Activated naive CD4-positive, alpha-beta T cell treated with anti-CD3 and anti-CD28 coated beads, Interleukin-2, amount 10 ng/mL, durations not matched to agents 7 days and 5 days (primary cell): ENCODE data around the gene PPP1R37.
"Not testable (repeated sequence)": the region's sequence is repeated elsewhere in the genome, so short reads cannot be mapped to it uniquely, and the experiment has no call there.

Experiments used
- CTCF ChIA-PET: fragments of 350-600 bp; sonication (Branson Sonifier 250); formaldehyde crosslinking; loops from one replicate; lab custom pipeline; 2021; ENCODE audit warnings: antibody characterized with exemption; lab: Charles Lee
- DNase-seq: peaks from one replicate; pipeline ENCODE4 v3.0.0-alpha.2; 2020
- H3K27ac Mint-ChIP-seq: one replicate; pipeline ENCODE4 v1.8.0; 2021; ENCODE audit warnings: mild to moderate bottlenecking, moderate library complexity, mixed read lengths
- H3K27me3 Mint-ChIP-seq: one replicate; pipeline ENCODE4 v1.8.0; 2021; ENCODE audit warnings: mild to moderate bottlenecking, mixed read lengths
- H3K36me3 Mint-ChIP-seq: one replicate; pipeline ENCODE4 v1.8.0; 2021; ENCODE audit warnings: mixed read lengths
- H3K4me1 Mint-ChIP-seq: one replicate; pipeline ENCODE4 v1.8.0; 2021; ENCODE audit warnings: mixed read lengths
- H3K4me3 Mint-ChIP-seq: one replicate; pipeline ENCODE4 v1.8.0; 2021; ENCODE audit warnings: mild to moderate bottlenecking, moderate library complexity, mixed read lengths
- H3K9me3 Mint-ChIP-seq: one replicate; pipeline ENCODE4 v1.8.0; 2021; ENCODE audit warnings: mixed read lengths

The PPP1R37 gene

DNA sequence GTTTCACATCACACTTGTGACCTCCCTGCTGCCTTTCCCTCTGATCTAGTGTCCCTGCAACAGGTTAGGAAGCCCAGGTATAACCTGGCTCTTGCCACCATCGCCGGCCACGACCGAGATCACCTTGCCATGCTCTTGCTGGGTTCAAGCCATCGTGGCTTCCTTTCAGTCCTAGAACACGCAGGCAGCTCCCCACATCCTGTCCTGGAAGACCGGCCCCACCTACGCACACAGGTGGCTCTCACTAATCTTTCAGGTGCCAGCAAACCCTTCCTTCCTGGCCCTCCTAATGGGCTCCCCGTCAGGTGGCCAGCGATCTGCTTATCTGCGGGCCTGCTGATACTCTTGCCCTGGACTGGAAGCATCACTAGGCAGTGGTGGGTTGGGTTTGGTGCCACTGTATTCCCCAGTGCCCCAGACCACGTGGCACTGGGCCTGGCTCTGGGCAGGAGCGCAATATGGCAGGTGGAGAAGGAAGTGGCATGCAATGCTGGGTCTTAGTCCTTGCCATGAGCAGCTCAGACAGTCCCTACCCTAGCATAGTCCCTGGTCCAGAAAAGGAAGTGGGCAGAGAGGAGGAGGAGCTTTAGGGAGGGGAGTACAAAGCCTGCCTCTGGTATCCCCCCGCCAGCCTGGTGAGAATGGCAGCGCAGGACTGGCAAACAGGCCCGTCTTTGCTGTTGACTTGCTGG is 11.8 kb downstream of the PPP1R37 start:
- DNase-seq = peak; percentile 38
- H3K36me3 Mint-ChIP-seq = no peaks in the 10 kb centered on the region
- no peaks in the 10 kb centered on the region for H3K27me3 Mint-ChIP-seq
- peak overlapping the region; percentile 76 for H3K27ac Mint-ChIP-seq
- H3K9me3 Mint-ChIP-seq = no peaks in the 10 kb centered on the region
- H3K4me1 Mint-ChIP-seq = peaks cover 36% of the 10 kb centered on the region
- H3K4me3 Mint-ChIP-seq = peak overlapping the region; percentile 16
- CTCF ChIA-PET = interaction anchor here (1.8 kb wide), 1 partner anchor 83 kb away, joined by 9 read pairs; no protein-coding TSS in a partner anchor

DNA sequence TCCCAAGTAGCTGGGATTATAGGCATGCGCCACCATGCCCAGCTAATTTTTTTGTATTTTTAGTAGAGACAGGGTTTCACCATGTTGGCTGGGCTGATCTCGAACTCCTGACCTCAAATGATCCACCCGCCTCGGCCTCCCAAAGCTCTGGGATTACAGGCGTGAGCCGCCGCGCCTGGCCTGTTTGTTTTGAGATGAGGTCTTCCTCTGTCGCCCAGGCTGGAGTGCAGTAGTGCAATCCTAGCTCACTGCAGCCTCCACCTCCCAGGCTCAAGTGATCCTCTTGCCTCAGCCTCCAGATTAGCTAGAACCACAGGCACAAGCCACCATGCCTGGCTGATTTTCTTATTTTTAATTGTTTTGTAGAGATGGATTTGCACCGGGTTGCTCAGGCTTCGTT is 13.4 kb downstream of the PPP1R37 start:
- DNase-seq, CTCF ChIA-PET, H3K27ac Mint-ChIP-seq, H3K36me3 Mint-ChIP-seq, H3K27me3 Mint-ChIP-seq, H3K4me3 Mint-ChIP-seq, H3K9me3 Mint-ChIP-seq: not testable (repeated sequence)
- peaks cover 33% of the 10 kb centered on the region for H3K4me1 Mint-ChIP-seq

DNA sequence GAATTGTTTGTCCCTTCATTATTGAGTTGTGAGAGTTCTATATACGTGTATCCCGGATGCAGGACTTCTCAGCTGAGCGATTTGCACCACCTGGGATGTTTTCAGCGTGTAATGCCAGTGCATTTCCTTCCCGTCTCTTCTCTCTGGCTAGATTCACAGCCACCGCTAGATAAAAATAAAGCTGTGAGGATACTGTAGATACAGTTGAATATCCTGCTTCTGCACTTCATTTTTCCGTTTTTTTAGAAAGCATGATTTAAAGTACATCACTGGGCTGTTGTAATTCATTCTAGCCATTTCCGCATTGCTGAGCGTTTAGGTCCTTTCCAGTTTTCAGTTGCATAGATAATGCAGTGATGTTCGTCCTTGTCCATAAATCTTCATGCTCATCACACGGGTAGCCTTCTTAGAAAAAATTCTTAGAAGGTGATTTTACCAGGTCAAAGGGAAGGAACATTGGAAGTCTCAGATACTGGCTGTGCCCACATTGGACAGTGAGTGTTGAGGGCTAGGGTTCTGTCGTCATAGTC is 14.7 kb downstream of the PPP1R37 start:
- Mint-ChIP-seq H3K9me3 (no peaks in the 10 kb centered on the region), H3K4me3 (no peak overlapping the region), H3K27ac (no peak overlapping the region), H3K4me1 (peaks cover 28% of the 10 kb centered on the region), H3K27me3 (no peaks in the 10 kb centered on the region), H3K36me3 (no peaks in the 10 kb centered on the region)
- CTCF ChIA-PET = interaction anchor here (1.0 kb wide), 1 partner anchor 79 kb away, joined by 3 read pairs; no protein-coding TSS in a partner anchor
- no peak for DNase-seq

GRCh38 chr19:45110851-45111266 is 17.9 kb downstream of the PPP1R37 start:
- no peak overlapping the region for H3K4me3 Mint-ChIP-seq
- no peak overlapping the region for H3K27ac Mint-ChIP-seq
- no peaks in the 10 kb centered on the region for H3K27me3 Mint-ChIP-seq

DNA sequence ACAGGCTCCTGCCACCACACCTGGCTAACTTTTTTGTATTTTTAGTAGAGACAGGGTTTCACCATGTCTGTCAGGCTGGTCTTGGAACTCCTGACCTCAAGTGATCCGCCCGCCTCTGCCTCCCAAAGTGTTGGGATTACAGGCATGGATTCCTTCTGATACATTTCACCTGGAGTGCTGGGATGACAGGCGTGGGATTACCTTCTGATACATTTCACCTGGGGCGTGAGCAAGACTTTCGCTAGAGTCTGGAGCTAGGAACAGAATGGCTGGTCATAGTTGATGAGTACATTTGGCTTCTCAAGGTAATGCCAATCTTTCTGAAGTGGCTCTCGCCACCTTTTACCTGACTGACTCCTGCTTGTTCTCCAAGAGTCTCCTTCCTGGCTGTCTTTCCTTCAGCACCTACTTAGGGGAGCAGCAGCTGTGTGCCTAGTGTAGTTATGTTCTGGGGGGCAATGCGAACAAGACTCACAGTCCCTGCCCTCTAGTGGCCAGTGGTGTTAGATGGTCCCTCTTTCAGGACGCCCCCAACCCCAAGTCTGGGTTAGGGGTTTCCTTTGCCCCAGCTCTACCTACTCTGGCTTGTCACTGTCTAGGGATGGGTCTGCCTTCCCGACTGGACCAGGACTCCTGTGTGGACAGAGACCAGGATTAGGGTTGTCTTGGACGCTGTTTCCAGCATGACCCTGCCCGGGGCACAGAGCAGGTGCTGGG is 19.3 kb downstream of the PPP1R37 start:
- no peak overlapping the region for H3K4me3 Mint-ChIP-seq
- no peaks in the 10 kb centered on the region for H3K27me3 Mint-ChIP-seq
- H3K9me3 Mint-ChIP-seq = no peaks in the 10 kb centered on the region
- CTCF ChIA-PET = interaction anchor here (1.2 to 1.7 kb wide), 2 partner anchors 9 to 13 kb away, joined by 5 read pairs; no protein-coding TSS in a partner anchor
- H3K4me1 Mint-ChIP-seq = peaks cover 23% of the 10 kb centered on the region
- H3K36me3 Mint-ChIP-seq = no peaks in the 10 kb centered on the region
- no peak for DNase-seq
- no peak overlapping the region for H3K27ac Mint-ChIP-seq

More at GRCh38 chr19:45110851-45111266, 17.9 kb downstream of the PPP1R37 start:
- Mint-ChIP-seq H3K36me3 (no peaks in the 10 kb centered on the region), H3K4me1 (peaks cover 9% of the 10 kb centered on the region), H3K9me3 (no peaks in the 10 kb centered on the region)
- no peak for DNase-seq
- CTCF ChIA-PET = interaction anchor here (0.7 kb wide), 1 partner anchor 18 kb away, joined by 3 read pairs; no protein-coding TSS in a partner anchor

DNA sequence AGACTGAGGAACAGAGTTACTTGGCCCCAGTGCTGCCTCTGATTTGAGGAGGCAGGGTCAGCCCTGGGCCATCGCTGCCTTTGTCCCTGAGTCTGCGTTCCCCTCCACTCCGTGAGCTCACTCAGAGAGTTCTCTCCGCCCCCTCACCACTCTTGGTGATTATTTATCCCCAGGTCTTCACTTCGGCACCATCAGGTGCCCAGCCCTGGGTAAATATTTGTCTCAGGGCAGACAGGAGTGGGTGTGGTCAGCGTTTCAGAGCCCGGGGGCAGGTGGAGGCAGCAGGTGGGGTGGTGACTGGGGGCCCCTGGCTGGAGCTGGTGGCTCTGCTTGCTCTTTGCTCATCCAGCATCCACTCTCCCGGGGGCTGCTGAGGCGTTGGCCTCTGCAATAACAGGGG is 20.6 kb downstream of the PPP1R37 start:
- CTCF ChIA-PET = interaction anchor here (1.2 kb wide), 1 partner anchor 12 kb away, joined by 5 read pairs; no protein-coding TSS in a partner anchor
- peaks cover 35% of the 10 kb centered on the region for H3K4me1 Mint-ChIP-seq
- H3K9me3 Mint-ChIP-seq = no peaks in the 10 kb centered on the region
- no peak for DNase-seq
- no peaks in the 10 kb centered on the region for H3K27me3 Mint-ChIP-seq
- no peaks in the 10 kb centered on the region for H3K36me3 Mint-ChIP-seq
- no peak overlapping the region for H3K27ac Mint-ChIP-seq
- no peak overlapping the region for H3K4me3 Mint-ChIP-seq

DNA sequence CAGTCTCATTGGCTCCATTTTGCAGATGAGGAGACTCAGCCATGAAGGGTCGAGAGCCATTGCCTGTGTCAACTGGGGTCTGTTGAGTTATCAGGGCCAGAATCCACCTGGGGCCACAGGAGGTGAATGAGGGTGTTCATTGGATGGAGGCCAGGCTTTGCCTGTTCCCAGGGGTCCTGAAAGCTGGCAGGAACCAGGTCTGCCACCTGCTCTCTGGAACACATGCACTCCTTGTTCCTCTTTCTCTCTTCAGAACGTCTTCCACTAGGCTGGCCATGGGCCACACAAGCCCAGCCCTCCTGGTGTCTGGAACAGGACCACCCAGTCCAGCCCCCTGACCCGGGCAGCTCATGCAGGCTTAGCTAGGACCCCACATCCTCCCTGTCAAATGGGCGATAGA is 21.1 kb downstream of the PPP1R37 start:
- DNase-seq = no peak
- Mint-ChIP-seq H3K9me3 (no peaks in the 10 kb centered on the region), H3K36me3 (no peaks in the 10 kb centered on the region), H3K27ac (no peak overlapping the region), H3K27me3 (no peaks in the 10 kb centered on the region), H3K4me1 (peaks cover 40% of the 10 kb centered on the region), H3K4me3 (no peak overlapping the region)
- CTCF ChIA-PET = no interaction called here

GRCh38 chr19:45115809-45116615 is 23.0 kb downstream of the PPP1R37 start:
- Mint-ChIP-seq H3K4me1 (peaks cover 56% of the 10 kb centered on the region), H3K27ac (no peak overlapping the region), H3K27me3 (no peaks in the 10 kb centered on the region), H3K9me3 (no peaks in the 10 kb centered on the region), H3K36me3 (no peaks in the 10 kb centered on the region), H3K4me3 (no peak overlapping the region)
- DNase-seq = no peak
- CTCF ChIA-PET = interaction anchor here (1.2 kb wide), 1 partner anchor 9 kb away, joined by 4 read pairs; no protein-coding TSS in a partner anchor

GRCh38 chr19:45117167-45117594 is 24.2 kb downstream of the PPP1R37 start:
- CTCF ChIA-PET = interaction anchor here (1.2 kb wide), 1 partner anchor 8 kb away, joined by 4 read pairs; no protein-coding TSS in a partner anchor
- Mint-ChIP-seq H3K4me1 (peaks cover 66% of the 10 kb centered on the region), H3K36me3 (no peaks in the 10 kb centered on the region), H3K27ac (peak overlapping the region; percentile 82), H3K9me3 (no peaks in the 10 kb centered on the region), H3K4me3 (no peak overlapping the region), H3K27me3 (no peaks in the 10 kb centered on the region)
- DNase-seq = peak; percentile 62

GRCh38 chr19:45117671-45118070 is 24.7 kb downstream of the PPP1R37 start:
- Mint-ChIP-seq H3K9me3 (no peaks in the 10 kb centered on the region), H3K36me3 (no peaks in the 10 kb centered on the region), H3K4me1 (peaks cover 69% of the 10 kb centered on the region), H3K4me3 (no peak overlapping the region), H3K27ac (peak overlapping the region; percentile 58), H3K27me3 (no peaks in the 10 kb centered on the region)
- no peak for DNase-seq
- CTCF ChIA-PET = interaction anchor here (1.2 to 1.3 kb wide), 2 partner anchors 8 to 31 kb away, joined by 4 read pairs; no protein-coding TSS in a partner anchor

DNA sequence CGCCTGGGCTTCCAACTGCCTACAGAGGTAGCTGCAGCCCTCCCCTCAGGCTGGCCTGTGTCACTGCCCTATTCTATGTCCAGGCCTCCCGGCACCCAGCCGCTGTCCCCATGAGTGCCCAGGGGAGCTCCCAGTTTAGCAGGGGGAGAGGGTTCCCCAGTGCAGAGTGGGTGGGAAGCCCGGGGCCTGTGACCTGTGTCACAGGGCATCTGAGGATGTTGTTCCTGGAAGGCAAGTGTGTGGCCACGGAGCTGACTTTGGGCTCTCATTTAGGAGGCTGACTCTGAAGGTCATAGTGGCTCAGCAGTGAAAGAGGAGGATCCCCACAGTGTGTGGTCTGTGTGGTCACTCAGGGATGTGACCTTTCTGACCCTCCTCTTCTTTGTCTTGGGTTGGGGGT is 25.1 kb downstream of the PPP1R37 start:
- no peaks in the 10 kb centered on the region for H3K27me3 Mint-ChIP-seq
- CTCF ChIA-PET = interaction anchor here (0.9 to 1.3 kb wide), 2 partner anchors 9 to 31 kb away, joined by 3 to 4 read pairs; no protein-coding TSS in a partner anchor
- H3K4me1 Mint-ChIP-seq = peaks cover 69% of the 10 kb centered on the region
- H3K4me3 Mint-ChIP-seq = no peak overlapping the region
- H3K36me3 Mint-ChIP-seq = no peaks in the 10 kb centered on the region
- H3K27ac Mint-ChIP-seq = peak overlapping the region; percentile 58
- H3K9me3 Mint-ChIP-seq = no peaks in the 10 kb centered on the region
- no peak for DNase-seq

GRCh38 chr19:45118591-45119355 is 25.8 kb downstream of the PPP1R37 start:
- H3K9me3 Mint-ChIP-seq, DNase-seq, H3K36me3 Mint-ChIP-seq, H3K27me3 Mint-ChIP-seq: not testable (repeated sequence)
- H3K4me3 Mint-ChIP-seq = peak overlapping the region; percentile 18
- CTCF ChIA-PET = interaction anchor here (0.6 to 1.3 kb wide), 3 partner anchors 9 to 69 kb away, joined by 3 to 4 read pairs (median 3); no protein-coding TSS in a partner anchor
- peak overlapping the region; percentile 74 for H3K27ac Mint-ChIP-seq
- peaks cover 69% of the 10 kb centered on the region for H3K4me1 Mint-ChIP-seq

DNA sequence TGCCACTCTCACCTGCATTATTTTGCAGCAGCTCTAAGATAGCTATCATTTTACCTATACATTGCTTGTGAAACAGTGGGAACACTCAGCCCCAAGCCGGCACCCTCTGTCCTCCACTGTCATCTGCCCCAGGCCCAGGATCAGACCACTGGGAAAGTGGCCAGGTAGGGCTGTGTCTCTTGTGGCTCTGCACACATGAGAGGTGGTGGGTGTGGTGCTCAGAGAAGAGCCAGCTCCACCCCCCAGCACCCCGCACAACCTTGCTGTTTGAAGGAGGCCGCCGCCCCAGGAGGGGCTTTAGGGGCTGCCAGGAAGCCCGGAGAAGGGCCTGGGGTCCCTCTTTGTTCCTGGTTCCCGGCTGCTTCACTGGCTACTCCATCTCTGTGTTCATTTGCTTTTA is 26.6 kb downstream of the PPP1R37 start:
- Mint-ChIP-seq H3K4me1 (peaks cover 71% of the 10 kb centered on the region), H3K9me3 (no peaks in the 10 kb centered on the region), H3K27ac (peak overlapping the region; percentile 74), H3K27me3 (no peaks in the 10 kb centered on the region), H3K36me3 (no peaks in the 10 kb centered on the region), H3K4me3 (no peak overlapping the region)
- CTCF ChIA-PET = no interaction called here
- no peak for DNase-seq
